ENCODE data around the gene FDXR.

- TF ChIP-seq CTCF (IDR thresholded peaks at IDR 0.05) (no peak), JUNB (IDR thresholded peaks at IDR 0.05) (no peak), JUN (IDR thresholded peaks at IDR 0.05) (peak in 1 of 2 experiments; percentile 7; a peak in 1 of 5 replicates)
These were observed 11.1 kb downstream of the FDXR start for GRCh38 chr17:74861662-74862107.
